ENCODE measurements around the gene ADAMTS12. TPM values are rescaled to one million over a fixed set of nuclear protein-coding genes. Genes with fewer than 3 reads are reported as not detected.

Gene ADAMTS12
- total and polyA plus RNA-seq, 9 of the 15 experiments (the other 6 are each of a cell fraction or from before 2014, with no cell fraction given), result 0.11 TPM; not detected in 8

- TF ChIP-seq ZNF639 (CRISPR knock-in tag; conservative IDR thresholded peaks at IDR 0.05 in 1 of 2, IDR thresholded peaks at IDR 0.05 in 1 of 2), result peak in 1 of 2 experiments; percentile 65; a peak in 1 of 4 replicates
These were observed 417.8 kb downstream of the ADAMTS12 start (continued) for GRCh38 chr5:33474004-33474403.

Small RNAs within 50 kb of the gene (small RNA-seq; reads per million reads assigned to genes)
- gene RNU6-923P, result not detected

Other genes starting within 250 kb of the ADAMTS12 start
- not detected in 2 replicates for gene RXFP3, start 44.4 kb upstream of the ADAMTS12 start, total RNA-seq (2014; rRNA removed)
- not detected in 2 replicates for gene RXFP3, start 44.4 kb upstream of the ADAMTS12 start, total RNA-seq (2014; rRNA removed; fragmentation: Illumina TruSeq; extraction: Trizol)
- not detected in 2 replicates for gene RXFP3, start 44.4 kb upstream of the ADAMTS12 start, total RNA-seq (2015; rRNA removed; fragmentation: Illumina TruSeq; extraction: Trizol)
- not detected in 2 replicates for gene RXFP3, start 44.4 kb upstream of the ADAMTS12 start, total RNA-seq (2021)
- gene RXFP3, start 44.4 kb upstream of the ADAMTS12 start, polyA plus RNA-seq (2011; rRNA removed), result not detected in 2 replicates
- not detected in 2 replicates for gene RXFP3, start 44.4 kb upstream of the ADAMTS12 start, polyA plus RNA-seq (2014; fragmentation: Illumina TruSeq; extraction: Trizol)
- not detected for gene RXFP3, start 44.4 kb upstream of the ADAMTS12 start, polyA plus RNA-seq (2014; fragmentation: Nextera tagmentation; extraction: Ambion mirVana)
- not detected in 2 replicates for gene RXFP3, start 44.4 kb upstream of the ADAMTS12 start, polyA plus RNA-seq (2014; rRNA removed)
- gene SLC45A2, start 92.7 kb upstream of the ADAMTS12 start, total RNA-seq (2014; rRNA removed), result not detected in 2 replicates
- 0.06 TPM in 1 of 2 replicates, not detected in the other for gene SLC45A2, start 92.7 kb upstream of the ADAMTS12 start, total RNA-seq (2014; rRNA removed; fragmentation: Illumina TruSeq; extraction: Trizol)
- gene SLC45A2, start 92.7 kb upstream of the ADAMTS12 start, total RNA-seq (2015; rRNA removed; fragmentation: Illumina TruSeq; extraction: Trizol), result 0.23 and 0.25 TPM in 2 replicates
- 0.13 and 0.16 TPM in 2 replicates for gene SLC45A2, start 92.7 kb upstream of the ADAMTS12 start, total RNA-seq (2021)
- not detected in 2 replicates for gene SLC45A2, start 92.7 kb upstream of the ADAMTS12 start, polyA plus RNA-seq (2011; rRNA removed)
- gene SLC45A2, start 92.7 kb upstream of the ADAMTS12 start, polyA plus RNA-seq (2014; fragmentation: Illumina TruSeq; extraction: Trizol), result 0.24 TPM in 1 of 2 replicates, not detected in the other
- under 1 TPM; 0.03 to 0.14 TPM for gene SLC45A2, start 92.7 kb upstream of the ADAMTS12 start, polyA plus RNA-seq (2014; fragmentation: Nextera tagmentation; extraction: Ambion mirVana)
- gene SLC45A2, start 92.7 kb upstream of the ADAMTS12 start, polyA plus RNA-seq (2014; rRNA removed), result 0.26 and 0.29 TPM in 2 replicates
- gene AMACR, start 116.1 kb upstream of the ADAMTS12 start, total RNA-seq (2014; rRNA removed), result 2.2 and 3.5 TPM in 2 replicates
- 4.4 and 4.5 TPM in 2 replicates for gene AMACR, start 116.1 kb upstream of the ADAMTS12 start, total RNA-seq (2014; rRNA removed; fragmentation: Illumina TruSeq; extraction: Trizol)
- 2.1 and 4.0 TPM in 2 replicates for gene AMACR, start 116.1 kb upstream of the ADAMTS12 start, total RNA-seq (2015; rRNA removed; fragmentation: Illumina TruSeq; extraction: Trizol)
- 4.6 and 5.1 TPM in 2 replicates for gene AMACR, start 116.1 kb upstream of the ADAMTS12 start, total RNA-seq (2021)
- gene AMACR, start 116.1 kb upstream of the ADAMTS12 start, polyA plus RNA-seq (2011; rRNA removed), result 3.9 and 4.2 TPM in 2 replicates
- 3.5 and 3.8 TPM in 2 replicates for gene AMACR, start 116.1 kb upstream of the ADAMTS12 start, polyA plus RNA-seq (2014; fragmentation: Illumina TruSeq; extraction: Trizol)
- gene AMACR, start 116.1 kb upstream of the ADAMTS12 start, polyA plus RNA-seq (2014; fragmentation: Nextera tagmentation; extraction: Ambion mirVana), result under 1 TPM; 0.72 to 0.81 TPM
- gene AMACR, start 116.1 kb upstream of the ADAMTS12 start, polyA plus RNA-seq (2014; rRNA removed), result 4.1 and 5.0 TPM in 2 replicates
- 1.7 and 2.9 TPM in 2 replicates for gene C1QTNF3, start 151.2 kb upstream of the ADAMTS12 start, total RNA-seq (2014; rRNA removed)
- 1.8 and 2.4 TPM in 2 replicates for gene C1QTNF3, start 151.2 kb upstream of the ADAMTS12 start, total RNA-seq (2014; rRNA removed; fragmentation: Illumina TruSeq; extraction: Trizol)
- 3.0 and 3.3 TPM in 2 replicates for gene C1QTNF3, start 151.2 kb upstream of the ADAMTS12 start, total RNA-seq (2015; rRNA removed; fragmentation: Illumina TruSeq; extraction: Trizol)
- 0.96 and 1.8 TPM in 2 replicates for gene C1QTNF3, start 151.2 kb upstream of the ADAMTS12 start, total RNA-seq (2021)
- gene C1QTNF3, start 151.2 kb upstream of the ADAMTS12 start, polyA plus RNA-seq (2011; rRNA removed), result 1.9 and 3.0 TPM in 2 replicates
- gene C1QTNF3, start 151.2 kb upstream of the ADAMTS12 start, polyA plus RNA-seq (2014; fragmentation: Illumina TruSeq; extraction: Trizol), result 1.9 and 2.3 TPM in 2 replicates
- gene C1QTNF3, start 151.2 kb upstream of the ADAMTS12 start, polyA plus RNA-seq (2014; fragmentation: Nextera tagmentation; extraction: Ambion mirVana), result under 1 TPM; 0.51 to 0.62 TPM
- 2.0 and 2.4 TPM in 2 replicates for gene C1QTNF3, start 151.2 kb upstream of the ADAMTS12 start, polyA plus RNA-seq (2014; rRNA removed)